Activated CD8-positive, alpha-beta memory T cell treated with anti-CD3 and anti-CD28 coated beads, Interleukin-2, amount 10 ng/mL, durations not matched to agents 7 days and 5 days (primary cell): ENCODE data around the gene DHX58. TPM values are rescaled to one million over a fixed set of nuclear protein-coding genes. Genes with fewer than 3 reads are reported as not detected.

Experiments used
- ATAC-seq: fragments of 150-1000 bp; cut with Tn5 transposase; one replicate; pipeline ENCODE4 v1.10.0; 2021; ENCODE audit warnings: moderate library complexity
- CTCF ChIA-PET: fragments of 350-600 bp; sonication (Branson Sonifier 250); formaldehyde crosslinking; loops from one replicate; lab custom pipeline; 2021; ENCODE audit warnings: antibody characterized with exemption; lab: Charles Lee
- DNase-seq: peaks from one replicate; pipeline ENCODE4 v3.0.0-alpha.2; 2020
- H3K27ac Mint-ChIP-seq: one replicate; pipeline ENCODE4 v1.8.0; 2021; ENCODE audit warnings: mild to moderate bottlenecking, mixed read lengths
- H3K27me3 Mint-ChIP-seq: one replicate; pipeline ENCODE4 v1.8.0; 2021; ENCODE audit warnings: mixed read lengths
- H3K36me3 Mint-ChIP-seq: one replicate; pipeline ENCODE4 v1.8.0; 2021; ENCODE audit warnings: mild to moderate bottlenecking, mixed read lengths
- H3K4me1 Mint-ChIP-seq: one replicate; pipeline ENCODE4 v1.8.0; 2021; ENCODE audit warnings: mixed read lengths
- H3K4me3 Mint-ChIP-seq: one replicate; pipeline ENCODE4 v1.8.0; 2021; ENCODE audit warnings: mild to moderate bottlenecking, moderate library complexity, mixed read lengths
- H3K9me3 Mint-ChIP-seq: one replicate; pipeline ENCODE4 v1.8.0; 2022; ENCODE audit warnings: low read depth, mixed read lengths
- total RNA-seq, 2 experiments: library from RNA; stranded (reverse); gene quantifications; one replicate each; pipeline ENCODE4 v1.2.3, GENCODE V29; 2021

DHX58 gene
- total RNA-seq, 2 experiments from 2014 or later = 65.8 to 105 TPM

GRCh38 chr17:42136654-42137051, 24.1 kb upstream of the DHX58 start:
- peaks cover 47% of the 10 kb centered on the region for H3K4me1 Mint-ChIP-seq
- H3K27ac Mint-ChIP-seq = no peak overlapping the region
- CTCF ChIA-PET = interaction anchor here (0.6 to 4.8 kb wide), 6 partner anchors 18 to 292 kb away, joined by 3 to 16 read pairs (median 4); partner anchors contain the start of gene KCNH4
- no peaks in the 10 kb centered on the region for H3K9me3 Mint-ChIP-seq
- peaks cover 14% of the 10 kb centered on the region for H3K36me3 Mint-ChIP-seq
- no peak overlapping the region for H3K4me3 Mint-ChIP-seq
- H3K27me3 Mint-ChIP-seq = no peaks in the 10 kb centered on the region
- DNase-seq (no peak), ATAC-seq (no peak)

- ATAC-seq (no peak), DNase-seq (no peak)
- Mint-ChIP-seq H3K4me1 (peaks cover 51% of the 10 kb centered on the region), H3K36me3 (peaks cover 11% of the 10 kb centered on the region), H3K27ac (peak overlapping the region; percentile 65), H3K27me3 (no peaks in the 10 kb centered on the region), H3K4me3 (no peak overlapping the region), H3K9me3 (no peaks in the 10 kb centered on the region)
- CTCF ChIA-PET = interaction anchor here (0.5 to 4.8 kb wide), 7 partner anchors 17 to 190 kb away, joined by 3 to 16 read pairs (median 3); partner anchors contain the start of gene KCNH4
Observed at GRCh38 chr17:42135664-42136653, 23.4 kb upstream of the DHX58 start.

- no peak for ATAC-seq
- no peak overlapping the region for H3K4me3 Mint-ChIP-seq
- CTCF ChIA-PET = interaction anchor here (1.1 to 4.8 kb wide), 2 partner anchors 44 to 46 kb away, joined by 3 to 16 read pairs; partner anchors contain the start of gene KCNH4
- no peaks in the 10 kb centered on the region for H3K9me3 Mint-ChIP-seq
- H3K36me3 Mint-ChIP-seq = peaks cover 16% of the 10 kb centered on the region
- DNase-seq = no peak
- no peaks in the 10 kb centered on the region for H3K27me3 Mint-ChIP-seq
- H3K27ac Mint-ChIP-seq = no peak overlapping the region
- H3K4me1 Mint-ChIP-seq = peaks cover 54% of the 10 kb centered on the region
Observed at GRCh38 chr17:42135151-42135550, 22.6 kb upstream of the DHX58 start.

GRCh38 chr17:42133461-42134041, 21.0 kb upstream of the DHX58 start:
- H3K4me3 Mint-ChIP-seq = no peak overlapping the region
- H3K9me3 Mint-ChIP-seq = no peaks in the 10 kb centered on the region
- ATAC-seq = peak; percentile 53
- peaks cover 19% of the 10 kb centered on the region for H3K36me3 Mint-ChIP-seq
- DNase-seq = no peak
- CTCF ChIA-PET = interaction anchor here (0.7 to 4.8 kb wide), 4 partner anchors 13 to 48 kb away, joined by 3 to 16 read pairs (median 4); partner anchors contain the start of gene KCNH4
- H3K4me1 Mint-ChIP-seq = peaks cover 51% of the 10 kb centered on the region
- H3K27me3 Mint-ChIP-seq = no peaks in the 10 kb centered on the region
- peak overlapping the region; percentile 72 for H3K27ac Mint-ChIP-seq

- H3K27me3 Mint-ChIP-seq = no peaks in the 10 kb centered on the region
- peaks cover 24% of the 10 kb centered on the region for H3K36me3 Mint-ChIP-seq
- DNase-seq (no peak), ATAC-seq (peak; percentile 61)
- no peaks in the 10 kb centered on the region for H3K9me3 Mint-ChIP-seq
- peak overlapping the region; percentile 72 for H3K27ac Mint-ChIP-seq
- peaks cover 52% of the 10 kb centered on the region for H3K4me1 Mint-ChIP-seq
- H3K4me3 Mint-ChIP-seq = no peak overlapping the region
- CTCF ChIA-PET = interaction anchor here (0.7 to 4.8 kb wide), 2 partner anchors 13 to 48 kb away, joined by 4 to 16 read pairs; partner anchors contain the start of gene KCNH4
Observed at GRCh38 chr17:42132941-42133340, 20.4 kb upstream of the DHX58 start.

GRCh38 chr17:42131981-42132432, 19.5 kb upstream of the DHX58 start:
- DNase-seq (no peak), ATAC-seq (no peak)
- Mint-ChIP-seq H3K9me3 (no peaks in the 10 kb centered on the region), H3K36me3 (peaks cover 26% of the 10 kb centered on the region), H3K4me1 (peaks cover 52% of the 10 kb centered on the region), H3K27me3 (no peaks in the 10 kb centered on the region), H3K27ac (peak overlapping the region; percentile 11), H3K4me3 (no peak overlapping the region)
- CTCF ChIA-PET = interaction anchor here (0.7 to 4.8 kb wide), 3 partner anchors 47 to 274 kb away, joined by 3 to 16 read pairs (median 3); partner anchors contain the start of gene KCNH4

GRCh38 chr17:42131232-42131631, 18.7 kb upstream of the DHX58 start:
- Mint-ChIP-seq H3K27ac (peak overlapping the region; percentile 41), H3K27me3 (no peaks in the 10 kb centered on the region), H3K36me3 (peaks cover 26% of the 10 kb centered on the region), H3K4me3 (no peak overlapping the region), H3K9me3 (no peaks in the 10 kb centered on the region), H3K4me1 (peaks cover 48% of the 10 kb centered on the region)
- ATAC-seq (no peak), DNase-seq (no peak)
- CTCF ChIA-PET = interaction anchor here (0.7 to 1.0 kb wide), 3 partner anchors 48 to 275 kb away, joined by 3 to 4 read pairs (median 3); no protein-coding TSS in a partner anchor

GRCh38 chr17:42130310-42130936, 17.9 kb upstream of the DHX58 start:
- Mint-ChIP-seq H3K27ac (peak overlapping the region; percentile 38), H3K27me3 (no peaks in the 10 kb centered on the region), H3K4me1 (peaks cover 40% of the 10 kb centered on the region), H3K9me3 (no peaks in the 10 kb centered on the region), H3K36me3 (peaks cover 27% of the 10 kb centered on the region), H3K4me3 (no peak overlapping the region)
- CTCF ChIA-PET = interaction anchor here (0.9 to 1.3 kb wide), 3 partner anchors 10 to 88 kb away, joined by 3 to 4 read pairs (median 4); no protein-coding TSS in a partner anchor
- ATAC-seq (no peak), DNase-seq (no peak)

GRCh38 chr17:42129109-42129837, 16.8 kb upstream of the DHX58 start:
- peaks cover 31% of the 10 kb centered on the region for H3K36me3 Mint-ChIP-seq
- no peak overlapping the region for H3K27ac Mint-ChIP-seq
- ATAC-seq (no peak), DNase-seq (no peak)
- H3K9me3 Mint-ChIP-seq = no peaks in the 10 kb centered on the region
- H3K4me1 Mint-ChIP-seq = peaks cover 33% of the 10 kb centered on the region
- CTCF ChIA-PET = interaction anchor here (1.0 to 1.3 kb wide), 3 partner anchors 9 to 50 kb away, joined by 3 to 4 read pairs (median 4); no protein-coding TSS in a partner anchor
- H3K27me3 Mint-ChIP-seq = no peaks in the 10 kb centered on the region
- no peak overlapping the region for H3K4me3 Mint-ChIP-seq

GRCh38 chr17:42127414-42127813, 14.9 kb upstream of the DHX58 start:
- Mint-ChIP-seq H3K36me3 (peaks cover 33% of the 10 kb centered on the region), H3K27ac (no peak overlapping the region)
- CTCF ChIA-PET = no interaction called here

GRCh38 chr17:42126836-42127235, 14.3 kb upstream of the DHX58 start:
- Mint-ChIP-seq H3K27me3 (no peaks in the 10 kb centered on the region), H3K4me1 (peaks cover 10% of the 10 kb centered on the region), H3K27ac (peak overlapping the region; percentile 18), H3K9me3 (no peaks in the 10 kb centered on the region), H3K4me3 (no peak overlapping the region), H3K36me3 (peaks cover 33% of the 10 kb centered on the region)
- DNase-seq (no peak), ATAC-seq (no peak)
- CTCF ChIA-PET = no interaction called here

More at GRCh38 chr17:42127414-42127813, 14.9 kb upstream of the DHX58 start:
- no peak for DNase-seq
- Mint-ChIP-seq H3K4me3 (no peak overlapping the region), H3K9me3 (no peaks in the 10 kb centered on the region), H3K4me1 (peaks cover 15% of the 10 kb centered on the region), H3K27me3 (no peaks in the 10 kb centered on the region)
- no peak for ATAC-seq

- no peaks in the 10 kb centered on the region for H3K27me3 Mint-ChIP-seq
- no peak overlapping the region for H3K4me3 Mint-ChIP-seq
- H3K4me1 Mint-ChIP-seq = peaks cover 7% of the 10 kb centered on the region
- no peaks in the 10 kb centered on the region for H3K9me3 Mint-ChIP-seq
- DNase-seq (no peak), ATAC-seq (no peak)
- H3K27ac Mint-ChIP-seq = no peak overlapping the region
- peaks cover 28% of the 10 kb centered on the region for H3K36me3 Mint-ChIP-seq
- CTCF ChIA-PET = no interaction called here
Observed at GRCh38 chr17:42125565-42125964, 13.1 kb upstream of the DHX58 start.
